ENCODE data around the gene TPM3.

DNA sequence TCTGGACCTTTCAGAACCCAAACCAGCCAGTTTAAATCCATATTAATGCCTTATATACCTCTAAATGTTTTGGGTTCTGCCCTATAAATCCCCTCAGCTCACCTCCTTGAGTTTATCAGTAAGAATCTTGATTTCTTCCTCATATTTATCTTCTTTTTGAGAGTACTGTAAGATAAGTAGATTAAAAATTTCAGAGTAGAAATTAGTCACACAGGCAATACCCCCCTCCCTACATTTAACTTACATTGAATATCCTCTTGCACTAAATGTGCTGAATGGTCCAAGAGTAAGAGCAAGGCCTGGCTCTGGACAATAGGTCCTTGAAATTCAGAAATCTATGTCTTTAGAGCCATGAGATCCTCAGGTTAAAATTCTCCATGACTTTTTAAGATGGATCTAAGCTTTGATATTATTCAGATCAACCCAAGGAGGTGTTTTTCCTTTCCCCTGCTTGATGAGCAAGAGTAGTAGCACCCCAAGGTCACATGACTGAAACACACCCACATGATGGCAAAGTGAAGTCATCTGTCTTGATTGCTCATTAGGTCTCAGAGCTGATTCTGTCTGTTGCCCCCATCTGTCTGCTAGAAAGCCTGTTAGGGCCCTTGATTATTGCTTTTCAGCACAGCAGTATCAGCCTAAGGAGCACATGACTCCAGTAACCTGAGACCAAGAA lies 21.2 kb downstream of the TPM3 start:
- TF ChIP-seq POLR2A (IDR thresholded peaks at IDR 0.05) = no peak
- TF ChIP-seq CTCF (IDR thresholded peaks at IDR 0.05) = no peak
- no peak for TF ChIP-seq POLR2AphosphoS5 (IDR thresholded peaks at IDR 0.05)
- no peak for TF ChIP-seq EP300 (IDR thresholded peaks at IDR 0.05; ENCODE audit: low read depth)

All from transverse colon (tissue), 4 donors.